Lower leg skin (tissue), 4 donors: ENCODE data around the gene NRXN3. TPM values are rescaled to one million over a fixed set of nuclear protein-coding genes. Genes with fewer than 3 reads are reported as not detected.

Experiments
- DNase-seq, 2 donors: peaks; one replicate each; pipeline ENCODE4 v3.0.0-alpha.2; 2019; ENCODE audit warnings: low spot score in 2 of 2
- H3K4me3 ChIP-seq: fragments of 200-600 bp; sonication (generic); 2 replicates; pipeline ENCODE4 v1.5.1; 2017; ENCODE audit warnings: mild to moderate bottlenecking, low read depth; ENCODE audit not compliant: poor library complexity, severe bottlenecking
- CTCF ChIP-seq, 3 donors: fragments of 450-650 bp; IDR thresholded peaks; one replicate each; pipeline ENCODE4 v1.5.1; 2016; ENCODE audit warnings: antibody characterized with exemption in 3 of 3, mild to moderate bottlenecking in 3 of 3, moderate library complexity in 2 of 3
- POLR2A ChIP-seq, 2 donors: fragments of 450-650 bp; IDR thresholded peaks; one replicate each; pipeline ENCODE4 v1.6.1; 2016 to 2017; ENCODE audit warnings: antibody characterized with exemption in 2 of 2, mild to moderate bottlenecking in 1 of 2, moderate library complexity in 1 of 2
- WGBS, 2 donors: methylation state at CpG; one replicate each; pipeline ENCODE4 v1.1.5; 2018; 5-methylcytosine and 5-hydroxymethylcytosine counted together
- intact Hi-C: fragments of 100-400 bp; cut with DNase I; formaldehyde crosslinking; loops from one replicate; pipeline ENCODE4 v1.15.0; 2023; ENCODE audit warnings: low total_unique reads
- total RNA-seq, 4 donors: library from RNA; depleted of rRNA; stranded (reverse); fragments of >200 nt; gene quantifications; one replicate each; pipeline ENCODE4 v1.1.0, GENCODE V29; 2016

NRXN3 gene
- total RNA-seq, 4 donors from 2014 or later: 0.61 to 2.4 (median 1.7) TPM

- intact Hi-C loops: no loop called here
- WGBS, 2 donors: 60 to 66% methylated on average over 2 of the region's 2 CpGs
- no peak for TF ChIP-seq CTCF (IDR thresholded peaks at IDR 0.05)
- TF ChIP-seq POLR2A (IDR thresholded peaks at IDR 0.05): no peak
- H3K4me3 ChIP-seq: no peak overlapping the region
- DNase-seq: no peak
Observed at GRCh38 chr14:79420725-79421124, 1250.6 kb downstream of the NRXN3 start.

GRCh38 chr14:79421811-79422210, 1251.6 kb downstream of the NRXN3 start:
- H3K4me3 ChIP-seq: no peak overlapping the region
- 56 to 75% methylated on average over 1 of the region's 1 CpG for WGBS, 2 donors
- intact Hi-C loops: no loop called here
- no peak for TF ChIP-seq CTCF (IDR thresholded peaks at IDR 0.05)
- TF ChIP-seq POLR2A (IDR thresholded peaks at IDR 0.05): no peak
- DNase-seq: no peak

- DNase-seq: no peak
- no peak for TF ChIP-seq CTCF (IDR thresholded peaks at IDR 0.05)
- WGBS, 2 donors: 89 to 97% methylated on average over 1 of the region's 1 CpG
- intact Hi-C loops: no loop called here
- no peak overlapping the region for H3K4me3 ChIP-seq
Observed at GRCh38 chr14:79424462-79424861, 1254.3 kb downstream of the NRXN3 start.

GRCh38 chr14:79426103-79426755, 1256.1 kb downstream of the NRXN3 start:
- DNase-seq: no peak
- H3K4me3 ChIP-seq: no peak overlapping the region
- intact Hi-C loops: no loop called here
- WGBS, 2 donors: 73 to 80% methylated on average over 4 of the region's 4 CpGs
- no peak for TF ChIP-seq CTCF (IDR thresholded peaks at IDR 0.05)
- no peak for TF ChIP-seq POLR2A (IDR thresholded peaks at IDR 0.05)

- H3K4me3 ChIP-seq: no peak overlapping the region
- TF ChIP-seq POLR2A (IDR thresholded peaks at IDR 0.05) (no peak), CTCF (IDR thresholded peaks at IDR 0.05) (no peak)
- WGBS, 2 donors: 61 to 79% methylated on average over 3 of the region's 3 CpGs
- no peak for DNase-seq
- intact Hi-C loops: no loop called here
Observed at GRCh38 chr14:79432640-79433039, 1262.5 kb downstream of the NRXN3 start.

- intact Hi-C loops: no loop called here
Observed at GRCh38 chr14:79436335-79436734, 1266.2 kb downstream of the NRXN3 start.

More at GRCh38 chr14:79436335-79436734, 1266.2 kb downstream of the NRXN3 start:
- TF ChIP-seq POLR2A (IDR thresholded peaks at IDR 0.05) (no peak), CTCF (IDR thresholded peaks at IDR 0.05) (no peak)
- WGBS, 2 donors: 72 to 77% methylated on average over 1 of the region's 1 CpG
- DNase-seq: no peak
- H3K4me3 ChIP-seq: no peak overlapping the region
